Prostate gland (tissue), 2 donors: ENCODE data around the gene F7.

Source experiments
- CTCF ChIP-seq, 4 experiments: fragments of 200-600 bp in 2 of 4; fragments of 450-650 bp in 2 of 4; sonication (generic) in 2 of 4; IDR thresholded peaks; 1 replicate in 3 of 4; 2 replicates in 1 of 4; pipeline ENCODE4 v1.5.1; 2016 to 2019; ENCODE audit warnings: antibody characterized with exemption in 4 of 4, mild to moderate bottlenecking in 2 of 4, moderate library complexity in 2 of 4
- POLR2A ChIP-seq: fragments of 450-650 bp; IDR thresholded peaks from one replicate; pipeline ENCODE4 v1.6.1; 2016; ENCODE audit warnings: antibody characterized with exemption, mild to moderate bottlenecking
- POLR2AphosphoS5 ChIP-seq: sonication (generic); formaldehyde crosslinking; IDR thresholded peaks from one replicate; pipeline ENCODE4 v1.6.1; 2017; ENCODE audit warnings: antibody characterized with exemption

DNA sequence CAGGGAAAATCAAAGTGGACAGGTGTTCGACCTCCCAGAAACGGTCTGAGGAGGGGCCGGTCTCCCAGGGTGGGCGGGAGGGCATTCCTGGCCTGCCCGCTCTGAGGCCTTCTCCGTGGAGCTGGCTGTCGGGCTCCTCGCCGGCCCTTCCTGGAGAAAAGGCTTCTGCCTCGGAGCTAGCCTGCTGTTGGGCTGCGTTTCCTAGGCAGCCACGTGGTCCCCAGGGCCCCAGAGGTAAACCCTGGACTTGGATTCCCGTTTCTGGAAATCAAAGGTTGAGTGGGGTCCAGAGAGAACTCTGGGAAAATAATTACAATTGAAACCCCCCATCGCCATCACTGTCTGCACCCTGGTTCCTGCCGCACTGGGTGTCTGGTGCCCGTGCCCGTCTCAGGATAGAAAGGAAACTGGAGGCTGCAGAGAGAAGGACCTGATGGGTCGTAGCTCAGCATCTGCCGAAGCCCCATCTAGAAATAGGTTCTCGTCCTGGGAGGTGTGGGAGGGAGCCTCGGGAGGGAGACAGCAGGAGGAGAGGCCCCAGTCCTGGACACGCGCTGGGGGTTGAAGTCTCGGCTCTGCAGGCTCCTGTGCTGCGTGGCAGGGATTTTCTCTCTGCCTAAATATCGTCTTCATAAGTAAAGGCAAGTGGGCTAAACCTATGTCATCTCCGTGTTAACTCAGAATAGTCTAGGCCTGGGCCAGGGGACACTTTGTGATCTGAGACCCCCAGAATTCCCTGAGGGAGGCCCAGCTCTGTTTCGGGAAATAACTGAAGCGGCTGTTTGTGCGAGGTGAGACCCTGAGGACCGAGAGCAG is 45.2 kb downstream of the F7 start:
- no peak for TF ChIP-seq CTCF (IDR thresholded peaks at IDR 0.05)
- no peak for TF ChIP-seq POLR2A
- no peak for TF ChIP-seq POLR2AphosphoS5
